SK-N-SH (cell line): ENCODE results near the gene PTPRK. TPM values are rescaled to one million over a fixed set of nuclear protein-coding genes. Genes with fewer than 3 reads are reported as not detected.

ENCODE experiments used
- CTCF ChIA-PET: fragments of 300-600, 350-600 bp; formaldehyde crosslinking; extraction: SDS; loops from one replicate; lab custom pipeline; 2021; lab: Yijun Ruan, JAX
- POLR2A ChIA-PET: fragments of 350-600 bp; sonication (Branson Sonifier 250); formaldehyde crosslinking; extraction: SDS; loops from one replicate; lab custom pipeline; 2020; ENCODE audit warnings: antibody characterized with exemption, inconsistent platforms; lab: Yijun Ruan, JAX
- DNase-seq: peaks from one replicate; pipeline ENCODE4 v3.0.0; 2012
- H2AFZ ChIP-seq: fragments of 200-600 bp; sonication (generic); 2 replicates; pipeline ENCODE4 v1.8.1; 2016; ENCODE audit warnings: antibody characterized with exemption, mild to moderate bottlenecking, low read depth
- H3F3A ChIP-seq: fragments of 200-600 bp; sonication (generic); replicated peaks from 2 replicates; pipeline ENCODE3; 2016; ENCODE audit warnings: antibody characterized with exemption, mild to moderate bottlenecking; ENCODE audit not compliant: insufficient read depth
- H3K27ac ChIP-seq, 2 experiments: fragments of 200-500 bp in 1 of 2; fragments of 200-600 bp in 1 of 2; sonication (Bioruptor generic) in 1 of 2; sonication (generic), shearing (Covaris generic) in 1 of 2; 2 replicates each; pipeline versions ENCODE4 v1.5.1 to v1.6.1; 2014 to 2016; ENCODE audit warnings: low read depth in 2 of 2, inconsistent platforms in 1 of 2, low read length in 1 of 2, mild to moderate bottlenecking in 1 of 2, mixed read lengths in 1 of 2
- H3K27me3 ChIP-seq: fragments of 200-600 bp; sonication (generic), shearing (Covaris generic); 2 replicates; pipeline ENCODE4 v1.6.1; 2016; ENCODE audit warnings: mixed run types; ENCODE audit not compliant: insufficient read depth
- H3K36me3 ChIP-seq, 2 experiments: fragments of 200-500 bp in 1 of 2; fragments of 200-600 bp in 1 of 2; sonication (Bioruptor generic) in 1 of 2; sonication (generic) in 1 of 2; replicated peaks in 1 of 2; 2 replicates each; pipeline versions ENCODE3 to v1.5.1; 2014 to 2016; ENCODE audit warnings: low read length in 1 of 2, mild to moderate bottlenecking in 1 of 2; ENCODE audit not compliant: insufficient read depth in 2 of 2, control insufficient read depth in 1 of 2
- H3K4me1 ChIP-seq, 2 experiments: fragments of 200-500 bp in 1 of 2; fragments of 200-600 bp in 1 of 2; sonication (Bioruptor generic) in 1 of 2; sonication (generic), shearing (Covaris generic) in 1 of 2; 2 replicates each; pipeline versions ENCODE4 v1.5.1 to v1.6.1; 2014 to 2016; ENCODE audit warnings: low read depth in 1 of 2, low read length in 1 of 2, mixed run types in 1 of 2; ENCODE audit not compliant: insufficient read depth in 2 of 2, control insufficient read depth in 1 of 2
- H3K4me2 ChIP-seq: fragments of 200-600 bp; sonication (generic), shearing (Covaris generic); 2 replicates; pipeline ENCODE4 v1.6.1; 2017; ENCODE audit warnings: mixed run types
- H3K4me3 ChIP-seq, 2 experiments: fragments of 200-500 bp in 1 of 2; fragments of 200-600 bp in 1 of 2; sonication (Bioruptor generic) in 1 of 2; sonication (generic), shearing (Covaris generic) in 1 of 2; 2 replicates each; pipeline versions ENCODE4 v1.5.1 to v1.8.1; 2014 to 2016; ENCODE audit warnings: low read depth in 2 of 2, inconsistent platforms in 1 of 2, low read length in 1 of 2, mild to moderate bottlenecking in 1 of 2, mixed read lengths in 1 of 2, moderate library complexity in 1 of 2
- H3K79me2 ChIP-seq: fragments of 200-600 bp; sonication (generic); 2 replicates; pipeline ENCODE4 v1.8.1; 2017; ENCODE audit warnings: mild to moderate bottlenecking; ENCODE audit not compliant: insufficient read depth
- H3K9ac ChIP-seq: fragments of 200-600 bp; sonication (generic); 2 replicates; pipeline ENCODE4 v1.6.1; 2017; ENCODE audit warnings: mixed run types
- H3K9me2 ChIP-seq: fragments of 200-600 bp; sonication (generic); 2 replicates; pipeline ENCODE4 v1.6.1; 2017; ENCODE audit warnings: mixed run types
- H3K9me3 ChIP-seq: fragments of 200-600 bp; sonication (generic); 2 replicates; pipeline ENCODE4 v1.6.1; 2017; ENCODE audit warnings: mixed run types, mild to moderate bottlenecking, moderate library complexity
- H4K20me1 ChIP-seq: fragments of 200-600 bp; sonication (generic); 2 replicates; pipeline ENCODE4 v1.6.1; 2017; ENCODE audit warnings: mild to moderate bottlenecking, mixed run types; ENCODE audit not compliant: insufficient read depth
- CHD2 ChIP-seq: fragments of 150-350 bp; IDR thresholded peaks from 2 replicates; pipeline ENCODE4 v1.6.1; 2018; ENCODE audit warnings: low read length; ENCODE audit not compliant: partially characterized antibody
- ELF1 ChIP-seq: IDR thresholded peaks from 2 replicates; pipeline ENCODE4 v1.4.0; 2012
- EZH2phosphoT487 ChIP-seq: fragments of 200-600 bp; sonication (generic); IDR thresholded peaks from 2 replicates; pipeline ENCODE4 v1.6.1; 2017; ENCODE audit warnings: low read depth, mixed run types, mild to moderate bottlenecking, antibody characterized with exemption, moderate library complexity, borderline replicate concordance
- FOSL2 ChIP-seq: IDR thresholded peaks from 2 replicates; pipeline ENCODE4 v1.4.0; 2012; ENCODE audit warnings: low read depth, mild to moderate bottlenecking, moderate library complexity, borderline replicate concordance
- FOXM1 ChIP-seq: IDR thresholded peaks from 2 replicates; pipeline ENCODE4 v1.4.0; 2012; ENCODE audit warnings: low read depth, mild to moderate bottlenecking
- GABPA ChIP-seq: IDR thresholded peaks from 2 replicates; pipeline ENCODE4 v1.4.0; 2012; ENCODE audit warnings: low read depth, mild to moderate bottlenecking
- MAX ChIP-seq: IDR thresholded peaks from 2 replicates; pipeline ENCODE4 v1.4.0; 2012; ENCODE audit warnings: low read depth
- MEF2A ChIP-seq: IDR thresholded peaks from 2 replicates; pipeline ENCODE4 v1.4.0; 2012; ENCODE audit warnings: low read depth, borderline replicate concordance
- MXI1 ChIP-seq: IDR thresholded peaks from 2 replicates; pipeline ENCODE4 v1.6.1; 2012; ENCODE audit warnings: mild to moderate bottlenecking, low read depth, low read length, improper control_type of control experiment
- NFIC ChIP-seq: IDR thresholded peaks from 2 replicates; pipeline ENCODE4 v1.4.0; 2012; ENCODE audit warnings: borderline replicate concordance
- PBX3 ChIP-seq: IDR thresholded peaks from 2 replicates; pipeline ENCODE4; 2012
- POLR2AphosphoS5 ChIP-seq: IDR thresholded peaks from 2 replicates; pipeline ENCODE4 v1.6.1; 2012; ENCODE audit warnings: low read depth, low read length
- SIN3A ChIP-seq: IDR thresholded peaks from 2 replicates; pipeline ENCODE4 v1.6.1; 2012; ENCODE audit warnings: low read depth, mild to moderate bottlenecking, low read length, moderate library complexity, borderline replicate concordance
- SMC3 ChIP-seq: IDR thresholded peaks from 2 replicates; pipeline ENCODE4 v1.6.1; 2012; ENCODE audit warnings: low read depth, low read length, improper control_type of control experiment
- TAF1 ChIP-seq: IDR thresholded peaks from 2 replicates; pipeline ENCODE4 v1.6.1; 2012; ENCODE audit warnings: low read depth, mild to moderate bottlenecking, low read length, moderate library complexity, borderline replicate concordance
- USF1 ChIP-seq: IDR thresholded peaks from 2 replicates; pipeline ENCODE4 v1.4.0; 2012; ENCODE audit warnings: low read depth, borderline replicate concordance
- WGBS: methylation state at CpG from one replicate; pipeline ENCODE4 v1.1.6; 2017; ENCODE audit warnings: low lambda C conversion rate; 5-methylcytosine and 5-hydroxymethylcytosine counted together
- polyA plus RNA-seq, 3 experiments: library from polyadenylated mRNA; depleted of rRNA; stranded (reverse); fragments of >200 nt; gene quantifications; 2 replicates each; pipeline ENCODE4 v1.2.3, GENCODE V29; 2012

PTPRK gene
- polyA plus RNA-seq, 1 of the 3 experiments (the other 2 are of a cell fraction): 9.5 TPM

- no peak overlapping the region for H3K9ac ChIP-seq
- H3K4me3 ChIP-seq: no peak overlapping the region
- H2AFZ ChIP-seq: no peak overlapping the region
- TF ChIP-seq TAF1 (no peak), POLR2AphosphoS5 (no peak), MAX (no peak), FOXM1 (no peak), SMC3 (no peak), NFIC (no peak), SIN3A (no peak), MXI1 (no peak), PBX3 (no peak), ELF1 (no peak), CHD2 (no peak), MEF2A (no peak), EZH2phosphoT487 (no peak), GABPA (no peak), USF1 (no peak)
- H3K27ac ChIP-seq: no peak overlapping the region
- H3K9me3 ChIP-seq: no peaks in the 10 kb centered on the region
- H3K4me2 ChIP-seq: no peak overlapping the region
- WGBS: 78% methylated on average over 3 of the region's 3 CpGs
- H4K20me1 ChIP-seq: no peaks in the 10 kb centered on the region
- H3K36me3 ChIP-seq: peaks cover 0 to 3% of the 10 kb centered on the region in 2 experiments
- H3K9me2 ChIP-seq: no peaks in the 10 kb centered on the region
- ChIA-PET POLR2A (no interaction called here), CTCF (no interaction called here)
- no peak for DNase-seq
- H3K27me3 ChIP-seq: no peaks in the 10 kb centered on the region
- peaks cover 3% of the 10 kb centered on the region for H3F3A ChIP-seq
- no peaks in the 10 kb centered on the region for H3K4me1 ChIP-seq
- H3K79me2 ChIP-seq: no peaks in the 10 kb centered on the region
Observed at GRCh38 chr6:128071212-128071611, 449.2 kb downstream of the PTPRK start.

GRCh38 chr6:128070406-128070805 is 450.0 kb downstream of the PTPRK start:
- Histone ChIP-seq H3K4me1 (no peaks in the 10 kb centered on the region), H3K4me3 (no peak overlapping the region), H3K27ac (peak overlapping the region in 1 of 2 experiments; percentile 13; a peak in 1 of 4 replicates), H3K4me2 (no peak overlapping the region), H3K79me2 (no peaks in the 10 kb centered on the region), H3K9me2 (no peaks in the 10 kb centered on the region), H3K36me3 (peaks cover 4% of the 10 kb centered on the region in 2 experiments), H3K9me3 (no peaks in the 10 kb centered on the region), H3K9ac (no peak overlapping the region), H3K27me3 (no peaks in the 10 kb centered on the region), H2AFZ (no peak overlapping the region), H3F3A (peaks cover 3% of the 10 kb centered on the region), H4K20me1 (no peaks in the 10 kb centered on the region)
- WGBS: 75% methylated on average over 3 of the region's 3 CpGs
- ChIA-PET POLR2A (no interaction called here), CTCF (no interaction called here)
- no peak for TF ChIP-seq NFIC
- TF ChIP-seq FOSL2: no peak
- TF ChIP-seq POLR2AphosphoS5: no peak
- no peak for TF ChIP-seq MXI1
- DNase-seq: no peak
